ENCODE data around the gene TEX44. TPM values are rescaled to one million over a fixed set of nuclear protein-coding genes. Genes with fewer than 3 reads are reported as not detected.

The TEX44 gene
- total and polyA plus RNA-seq, 2 of the 13 experiments (the other 11 are each of a cell fraction or from before 2014, with no cell fraction given), result not detected

GRCh38 chr2:231545105-231545902 lies 47.4 kb upstream of the TEX44 start:
- H3K27ac ChIP-seq (ENCODE audit: extremely low read length, insufficient read depth, low read length), result no peak overlapping the region
- ChIA-PET POLR2A (interaction anchor here (0.5 kb wide), 1 partner anchor 93 kb away, joined by 3 read pairs; no protein-coding TSS in a partner anchor), CTCF (ENCODE audit: low intra/inter-chr PET ratio, low total read pairs) (no interaction called here)
- no peaks in the 10 kb centered on the region for H3K4me1 ChIP-seq (ENCODE audit: insufficient read depth, low read length)
- peak; percentile 42; the same call in 2 of the 3 replicates for ATAC-seq
- H3K27me3 ChIP-seq (ENCODE audit: control insufficient read depth in 1 of 2, insufficient read depth in 2 of 2, low read length in 2 of 2), result peaks cover 0 to 8% of the 10 kb centered on the region in 2 experiments; a peak in 1 of 5 replicates
- TF ChIP-seq ZSCAN20 (CRISPR knock-in tag; IDR thresholded peaks at IDR 0.05; ENCODE audit: borderline replicate concordance) (no peak), NONO (IDR thresholded peaks at IDR 0.05) (no peak), NONO (CRISPR knock-in tag; conservative IDR thresholded peaks at IDR 0.05) (no peak), ZNF777 (CRISPR knock-in tag; IDR thresholded peaks at IDR 0.05) (no peak), ZNF513 (CRISPR knock-in tag; conservative IDR thresholded peaks at IDR 0.05) (no peak), ZNF543 (CRISPR knock-in tag; IDR thresholded peaks at IDR 0.05) (no peak), ZNF432 (CRISPR knock-in tag; IDR thresholded peaks at IDR 0.05; ENCODE audit: borderline replicate concordance) (no peak), AHR (CRISPR knock-in tag; IDR thresholded peaks at IDR 0.05) (no peak), ZNF329 (CRISPR knock-in tag; IDR thresholded peaks at IDR 0.05; ENCODE audit: low read depth) (no peak), KDM5B (CRISPR knock-in tag; IDR thresholded peaks at IDR 0.05; ENCODE audit: borderline replicate concordance) (no peak), ZNF761 (CRISPR knock-in tag; conservative IDR thresholded peaks at IDR 0.05) (no peak), TP53 (CRISPR knock-in tag; conservative IDR thresholded peaks at IDR 0.05) (no peak), SMYD3 (CRISPR knock-in tag; IDR thresholded peaks at IDR 0.05) (no peak), ARID3A (IDR thresholded peaks at IDR 0.05; ENCODE audit: low read depth, low read length) (no peak), KLF13 (CRISPR knock-in tag; IDR thresholded peaks at IDR 0.05) (no peak), THRA (CRISPR knock-in tag; IDR thresholded peaks at IDR 0.05; ENCODE audit: borderline replicate concordance) (no peak), RAD21 (CRISPR knock-in tag; IDR thresholded peaks at IDR 0.05) (no peak), ZNF44 (CRISPR knock-in tag; IDR thresholded peaks at IDR 0.05) (no peak), CBX5 (CRISPR knock-in tag; IDR thresholded peaks at IDR 0.05; ENCODE audit: borderline replicate concordance) (no peak), JUND (CRISPR knock-in tag; IDR thresholded peaks at IDR 0.05) (no peak)
- WGBS (ENCODE audit: low lambda C conversion rate), result 44% methylated on average over 14 of the region's 14 CpGs
- H3K9me3 ChIP-seq (ENCODE audit: low read length), result no peaks in the 10 kb centered on the region
- H2AFZ ChIP-seq (ENCODE audit: low read length), result no peak overlapping the region
- intact Hi-C loops (cut with micrococcal nuclease; ENCODE audit: unreplicated experiment) (no loop called here), in situ Hi-C loops (cut with HindIII; ENCODE audit: extremely low pct_ligation_motif_present, low pct_unique_long_range_greater_than_20kb) (no loop called here)
- no peak overlapping the region for H3K9ac ChIP-seq (ENCODE audit: insufficient read depth, low read depth, low read length)
- no peak overlapping the region for H3K4me2 ChIP-seq (ENCODE audit: low read depth, low read length)
- H4K20me1 ChIP-seq (ENCODE audit: insufficient read depth, low read length), result no peaks in the 10 kb centered on the region
- BruUV-seq (replicated peaks), result no TSS peak
- no peaks in the 10 kb centered on the region for H3K36me3 ChIP-seq (replicated peaks in 1 of 2; ENCODE audit: control insufficient read depth in 1 of 2, insufficient read depth in 2 of 2, low read length in 2 of 2)
- no peak for DNase-seq (ENCODE audit: low spot score)
- no peaks in the 10 kb centered on the region for H3K79me2 ChIP-seq (ENCODE audit: insufficient read depth, low read length)
- no peak for FAIRE-seq
- H3K4me3 ChIP-seq (replicated peaks in 1 of 3; ENCODE audit: insufficient read depth in 1 of 3, low read depth in 2 of 3, low read length in 3 of 3), result no peak overlapping the region
